Cardiac atrium fibroblast (primary cell): Measurements from ENCODE around the gene OR14A2. TPM values are rescaled to one million over a fixed set of nuclear protein-coding genes. Genes with fewer than 3 reads are reported as not detected.

Experiments used
- total RNA-seq: library from RNA; depleted of rRNA; stranded (reverse); fragments of >200 nt; gene quantifications from 2 replicates; pipeline ENCODE4 v1.2.3, GENCODE V29; 2015

OR14A2 gene
- total RNA-seq, result not detected in 2 replicates

GRCh38 chr1:247748041-247748440, at the start of gene OR14A2:
OR14A2 (minus strand) TSS chr1:247748141.

GRCh38 chr1:247760456-247760855, 12.5 kb upstream of the OR14A2 start, which contains the start of gene OR1C1:
OR1C1 (minus strand) TSS chr1:247760556; CDS start chr1:247758406, 2,150 bp downstream.

GRCh38 chr1:247738315-247738714, 9.6 kb downstream of the OR14A2 start, which contains the start of gene OR14K1:
OR14K1 (plus strand) TSS chr1:247738615; CDS start chr1:247738615, 0 bp downstream.

GRCh38 chr1:247716546-247716945, 31.4 kb downstream of the OR14A2 start, which contains the start of gene OR6F1:
OR6F1 (minus strand) TSS chr1:247716646; CDS start chr1:247712755, 3,891 bp downstream.

GRCh38 chr1:247679639-247680038, 68.3 kb downstream of the OR14A2 start, which contains the start of gene OR13G1:
OR13G1 (minus strand) TSS chr1:247679739; CDS start chr1:247673041, 6,698 bp downstream.

Other genes starting within 250 kb of the OR14A2 start
- not detected in 2 replicates for gene OR2C3, start 211.7 kb downstream of the OR14A2 start, total RNA-seq
- not detected in 2 replicates for gene GCSAML, start 199.0 kb downstream of the OR14A2 start, total RNA-seq
- gene OR2G2, start 159.8 kb downstream of the OR14A2 start, total RNA-seq, result not detected in 2 replicates
- gene OR2G3, start 142.6 kb downstream of the OR14A2 start, total RNA-seq, result not detected in 2 replicates
- not detected in 2 replicates for gene OR13G1, start 68.4 kb downstream of the OR14A2 start, total RNA-seq
- gene OR6F1, start 31.5 kb downstream of the OR14A2 start, total RNA-seq, result not detected in 2 replicates
- not detected in 2 replicates for gene OR14K1, start 9.5 kb downstream of the OR14A2 start, total RNA-seq
- not detected in 2 replicates for gene OR1C1, start 12.4 kb upstream of the OR14A2 start, total RNA-seq
- not detected in 2 replicates for gene OR14A16, start 76.0 kb upstream of the OR14A2 start, total RNA-seq
- not detected in 2 replicates for gene OR11L1, start 93.8 kb upstream of the OR14A2 start, total RNA-seq
- gene TRIM58, start 109.0 kb upstream of the OR14A2 start, total RNA-seq, result 0.32 TPM in 1 of 2 replicates, not detected in the other
- not detected in 2 replicates for gene OR2W3, start 147.4 kb upstream of the OR14A2 start, total RNA-seq
- gene OR2T8, start 172.1 kb upstream of the OR14A2 start, total RNA-seq, result not detected in 2 replicates
- not detected in 2 replicates for gene OR2AJ1, start 176.7 kb upstream of the OR14A2 start, total RNA-seq
- not detected in 2 replicates for gene OR2L8, start 200.7 kb upstream of the OR14A2 start, total RNA-seq
- gene OR2AK2, start 217.1 kb upstream of the OR14A2 start, total RNA-seq, result not detected in 2 replicates